ENCODE measurements around the gene NUP160.
"Not testable (repeated sequence)": the region's sequence is repeated elsewhere in the genome, so short reads cannot be mapped to it uniquely, and the experiment has no call there.

The NUP160 gene

DNA sequence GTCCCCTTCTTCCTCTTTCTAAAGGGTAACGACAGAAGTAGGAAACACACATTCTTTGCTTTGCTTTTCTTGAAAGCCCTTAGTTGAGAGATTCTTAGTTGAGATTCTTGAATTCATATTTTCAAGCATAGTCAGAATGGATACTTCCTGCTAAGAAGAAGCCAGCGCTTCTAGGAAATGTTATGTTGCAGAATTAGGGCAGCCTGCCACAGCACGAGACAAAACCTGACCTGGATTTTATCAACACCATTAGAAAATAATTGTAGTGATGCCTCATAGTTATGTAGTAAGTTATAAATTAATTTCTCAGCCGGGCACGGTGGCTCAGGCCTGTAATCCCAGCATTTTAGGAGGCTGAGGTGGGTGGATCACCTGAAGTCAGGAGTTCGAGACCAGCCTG, 37.9 kb upstream of the NUP160 start:
- H3K27ac ChIP-seq, result no peak overlapping the region
- TF ChIP-seq ZFX (IDR thresholded peaks at IDR 0.05), result no peak
- TF ChIP-seq, protein P1, sequence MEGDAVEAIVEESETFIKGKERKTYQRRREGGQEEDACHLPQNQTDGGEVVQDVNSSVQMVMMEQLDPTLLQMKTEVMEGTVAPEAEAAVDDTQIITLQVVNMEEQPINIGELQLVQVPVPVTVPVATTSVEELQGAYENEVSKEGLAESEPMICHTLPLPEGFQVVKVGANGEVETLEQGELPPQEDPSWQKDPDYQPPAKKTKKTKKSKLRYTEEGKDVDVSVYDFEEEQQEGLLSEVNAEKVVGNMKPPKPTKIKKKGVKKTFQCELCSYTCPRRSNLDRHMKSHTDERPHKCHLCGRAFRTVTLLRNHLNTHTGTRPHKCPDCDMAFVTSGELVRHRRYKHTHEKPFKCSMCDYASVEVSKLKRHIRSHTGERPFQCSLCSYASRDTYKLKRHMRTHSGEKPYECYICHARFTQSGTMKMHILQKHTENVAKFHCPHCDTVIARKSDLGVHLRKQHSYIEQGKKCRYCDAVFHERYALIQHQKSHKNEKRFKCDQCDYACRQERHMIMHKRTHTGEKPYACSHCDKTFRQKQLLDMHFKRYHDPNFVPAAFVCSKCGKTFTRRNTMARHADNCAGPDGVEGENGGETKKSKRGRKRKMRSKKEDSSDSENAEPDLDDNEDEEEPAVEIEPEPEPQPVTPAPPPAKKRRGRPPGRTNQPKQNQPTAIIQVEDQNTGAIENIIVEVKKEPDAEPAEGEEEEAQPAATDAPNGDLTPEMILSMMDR (conservative IDR thresholded peaks at IDR 0.05), result no peak

DNA sequence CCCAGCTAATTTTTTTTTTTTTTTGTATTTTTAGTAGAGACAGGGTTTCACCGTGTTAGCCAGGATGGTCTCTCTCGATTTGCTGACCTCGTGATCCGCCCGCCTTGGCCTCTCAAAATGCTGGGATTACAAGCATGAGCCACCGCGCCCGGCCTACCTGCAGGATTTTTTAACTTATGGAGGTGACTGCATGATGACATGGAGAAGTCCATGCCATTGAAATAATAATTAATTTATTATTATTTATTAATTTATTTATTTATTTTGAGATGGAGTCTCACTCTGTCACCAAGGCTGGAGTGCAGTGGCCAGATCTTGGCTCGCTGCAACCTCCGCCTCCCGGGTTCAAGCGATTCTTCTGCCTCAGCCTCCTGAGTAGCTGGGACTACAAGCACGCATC, 34.3 kb upstream of the NUP160 start:
- not testable (repeated sequence) for H3K27ac ChIP-seq

DNA sequence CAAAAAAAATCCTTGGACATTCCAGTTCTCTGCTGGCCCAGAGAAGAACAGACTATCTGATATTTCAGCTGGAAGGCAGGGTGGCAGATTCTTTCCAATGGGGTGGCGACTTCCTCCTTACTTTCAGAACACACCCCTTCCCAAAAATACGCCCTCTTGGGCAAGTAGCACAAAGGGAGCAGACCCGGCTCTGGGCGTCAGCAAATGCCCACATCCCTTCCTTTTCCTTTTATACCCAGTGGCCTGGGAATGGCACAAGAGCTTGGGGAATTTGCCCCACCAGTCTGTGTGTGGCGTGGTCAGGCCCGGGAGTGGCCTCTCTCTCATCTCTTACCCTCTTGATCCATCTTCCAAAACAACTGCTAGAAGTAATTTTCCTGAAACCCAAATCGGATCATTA, 33.0 kb upstream of the NUP160 start:
- no peak for TF ChIP-seq ZFX (IDR thresholded peaks at IDR 0.05)
- TF ChIP-seq, protein P1 (conservative IDR thresholded peaks at IDR 0.05), result no peak
- no peak overlapping the region for H3K27ac ChIP-seq

DNA sequence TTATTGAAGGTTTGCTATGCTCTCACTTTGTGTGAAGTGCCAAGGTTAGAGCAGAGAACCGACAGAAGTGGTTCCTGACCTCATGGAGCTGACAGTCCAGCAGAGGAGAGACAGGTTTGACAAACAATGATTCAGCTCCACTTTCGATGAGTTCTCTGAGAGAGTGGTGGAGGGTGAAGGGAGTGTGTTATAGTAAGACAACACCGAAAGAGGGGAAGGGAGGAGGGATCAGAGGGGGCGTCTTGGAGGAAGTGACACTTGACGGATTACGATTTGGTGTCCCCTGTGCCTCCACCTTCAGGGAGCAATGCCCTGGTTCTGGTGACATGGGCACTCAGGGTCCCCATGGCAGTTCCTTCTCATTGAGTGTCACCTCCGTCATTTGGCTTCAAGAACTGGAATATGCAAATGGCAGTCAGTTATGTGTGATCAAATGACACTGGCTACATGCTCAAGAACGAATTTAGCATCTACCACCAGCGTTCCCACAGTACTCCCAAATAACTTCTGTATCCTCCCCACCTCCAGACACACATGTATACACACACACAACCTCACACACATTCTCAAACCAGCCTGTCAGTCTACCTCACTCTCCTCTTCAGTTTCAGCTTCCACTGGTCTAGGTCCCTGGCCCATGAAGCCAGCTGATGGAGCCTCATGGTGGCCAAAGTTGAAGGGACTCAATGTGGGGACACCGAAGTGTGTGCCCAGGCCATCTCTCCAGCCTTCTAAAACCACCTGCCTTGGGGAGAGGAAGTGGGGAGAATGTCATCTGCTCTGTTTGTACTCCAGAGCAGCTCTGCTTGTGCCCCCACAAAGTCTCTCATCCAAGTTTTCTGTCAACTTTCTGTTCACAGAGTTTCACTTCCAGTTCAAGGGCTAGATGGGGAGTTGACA, 31.4 kb upstream of the NUP160 start:
- no peak for TF ChIP-seq ZFX (IDR thresholded peaks at IDR 0.05)
- TF ChIP-seq, protein P1 (conservative IDR thresholded peaks at IDR 0.05), result no peak
- H3K27ac ChIP-seq, result no peak overlapping the region

DNA sequence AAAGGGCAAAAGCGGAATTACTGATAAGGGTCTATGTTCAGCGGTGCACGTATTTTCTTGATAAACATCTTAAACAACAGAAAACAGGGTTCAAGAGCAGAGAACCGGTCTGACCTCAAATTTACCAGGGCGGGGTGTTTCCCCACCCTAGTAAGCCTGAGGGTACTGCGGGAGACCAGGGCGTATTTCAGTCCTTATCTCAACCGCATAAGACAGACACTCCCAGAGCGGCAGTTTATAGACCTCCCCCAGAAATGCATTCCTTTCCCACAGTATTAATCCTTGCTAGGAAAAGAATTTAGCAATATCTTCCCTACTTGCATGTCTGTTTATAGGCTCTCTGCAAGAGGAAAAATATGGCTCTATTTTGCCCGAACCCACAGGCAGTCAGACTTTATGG, 27.7 kb upstream of the NUP160 start:
- not testable (repeated sequence) for H3K27ac ChIP-seq

DNA sequence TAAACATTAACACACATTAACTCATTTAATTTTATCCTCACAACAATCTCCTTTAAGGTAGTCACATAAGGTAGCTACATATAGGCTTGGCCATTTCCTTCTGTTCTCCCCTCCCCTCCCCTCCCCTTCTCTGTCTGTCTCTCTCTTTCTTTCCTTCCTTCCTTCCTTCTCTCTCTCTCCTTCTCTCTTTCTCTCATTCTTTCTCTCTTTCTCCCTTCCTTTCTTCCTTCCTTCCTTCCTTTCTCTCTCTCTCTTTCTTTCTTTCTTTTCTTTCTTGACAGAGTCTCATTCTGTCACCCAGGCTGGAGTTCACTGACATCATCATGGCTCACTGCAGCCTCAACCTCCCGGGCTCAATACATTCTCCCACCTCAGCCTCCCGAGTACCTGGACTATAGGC, 22.3 kb upstream of the NUP160 start:
- TF ChIP-seq, protein P1 (conservative IDR thresholded peaks at IDR 0.05), result no peak
- H3K27ac ChIP-seq, result no peak overlapping the region

DNA sequence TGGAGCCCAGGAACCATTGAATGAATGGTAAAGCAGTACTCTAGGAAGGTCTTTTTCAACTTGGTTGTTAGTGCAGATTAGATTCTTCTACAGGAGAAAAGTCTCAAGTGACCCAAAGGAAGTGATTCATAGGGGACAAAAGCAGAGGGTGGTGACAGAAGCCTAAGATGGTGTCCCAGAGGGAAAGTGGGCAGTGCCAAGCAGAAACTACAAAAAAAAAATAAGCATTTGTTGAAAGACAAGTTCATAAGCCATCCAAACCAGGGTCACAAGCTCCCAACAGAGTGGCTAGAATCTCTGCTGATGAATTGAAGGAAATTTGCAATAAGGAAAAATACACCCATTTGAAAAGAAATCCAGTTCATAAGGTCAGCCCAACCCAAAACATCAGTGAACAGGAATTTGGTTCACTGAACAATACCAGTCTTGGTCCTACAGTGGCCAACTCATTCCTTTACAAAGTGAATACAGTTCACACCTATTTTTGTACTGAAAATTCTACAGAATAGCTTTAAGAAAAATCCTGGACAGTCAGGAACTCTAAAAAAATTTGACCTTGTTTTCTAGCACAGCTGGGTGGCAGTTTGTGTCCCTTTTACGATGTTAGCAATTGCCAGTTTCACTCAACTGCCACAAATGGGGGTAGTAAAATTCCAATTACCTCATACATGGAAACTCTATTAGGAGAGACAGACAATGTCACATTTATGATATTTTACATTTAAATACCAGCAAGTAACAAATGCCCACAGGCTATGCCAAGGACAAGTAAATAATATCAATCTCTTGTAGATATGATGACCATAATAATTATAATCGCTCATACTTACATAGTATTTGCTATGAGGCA, 21.6 kb upstream of the NUP160 start:
- TF ChIP-seq, protein P1 (conservative IDR thresholded peaks at IDR 0.05), result no peak
- no peak for TF ChIP-seq ZFX (IDR thresholded peaks at IDR 0.05)
- H3K27ac ChIP-seq, result no peak overlapping the region

DNA sequence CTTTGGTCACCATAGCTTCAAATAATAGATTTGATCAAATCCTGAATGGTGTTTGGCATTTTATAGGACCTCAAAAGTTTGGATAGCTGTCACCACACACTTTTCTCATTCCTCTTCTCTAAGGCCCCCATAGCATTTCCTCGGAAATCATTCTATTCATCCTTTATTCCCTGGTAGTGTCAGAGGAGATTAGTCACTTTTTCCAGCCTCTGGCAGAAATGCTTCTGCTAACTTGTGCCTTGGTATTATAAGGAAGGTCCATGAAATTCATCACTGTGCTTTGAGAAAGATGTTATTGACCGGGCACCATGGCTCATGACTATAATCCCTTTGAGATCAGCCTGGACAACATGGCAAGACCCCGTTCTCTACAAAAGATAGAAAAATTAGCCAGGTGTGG, 19.7 kb upstream of the NUP160 start:
- no peak overlapping the region for H3K27ac ChIP-seq
- TF ChIP-seq, protein P1 (conservative IDR thresholded peaks at IDR 0.05), result no peak
- no peak for TF ChIP-seq ZFX (IDR thresholded peaks at IDR 0.05)

DNA sequence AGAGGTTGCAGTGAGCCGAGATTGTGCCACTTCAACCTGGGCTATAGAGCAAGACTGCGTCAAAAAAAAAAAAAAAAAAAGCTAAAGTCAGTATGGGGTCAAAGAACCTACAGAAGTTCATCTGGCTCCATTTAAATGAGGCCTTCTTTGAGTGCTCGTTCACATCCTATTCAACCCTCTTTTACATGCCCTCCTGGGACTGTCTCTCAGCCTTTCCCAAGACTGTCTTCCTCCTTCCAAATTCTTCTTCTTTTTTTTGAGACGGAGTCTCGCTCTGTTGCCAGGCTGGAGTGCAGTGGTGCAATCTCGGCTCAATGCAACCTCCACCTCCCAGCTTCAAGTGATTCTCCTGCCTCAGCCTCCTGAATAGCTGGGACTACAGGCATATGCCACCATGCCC, 18.7 kb upstream of the NUP160 start:
- not testable (repeated sequence) for H3K27ac ChIP-seq

Data from C4-2B (cell line).